LNCaP clone FGC (cell line): ENCODE measurements around the gene GABRG3.

ENCODE experiments used
- DNase-seq: peaks from one replicate; pipeline ENCODE4 v3.0.0-alpha.2; 2011; ENCODE audit warnings: low read depth
- H3K4me3 ChIP-seq: 2 replicates; pipeline ENCODE4 v1.5.1; 2011; ENCODE audit warnings: mild to moderate bottlenecking, low read depth, low read length, control low read depth
- CTCF ChIP-seq: IDR thresholded peaks from 2 replicates; pipeline ENCODE4 v1.5.1; 2012; ENCODE audit warnings: mild to moderate bottlenecking; ENCODE audit not compliant: control insufficient read depth, insufficient read depth; ENCODE audit errors: extremely low read depth

The GABRG3 gene

GRCh38 chr15:27570746-27571145 is 599.8 kb downstream of the GABRG3 start:
- DNase-seq, result no peak
- no peak overlapping the region for H3K4me3 ChIP-seq
- TF ChIP-seq CTCF, result no peak

- DNase-seq, result no peak
- H3K4me3 ChIP-seq, result no peak overlapping the region
- TF ChIP-seq CTCF, result no peak
Observed at GRCh38 chr15:27573805-27574485, 603.0 kb downstream of the GABRG3 start.

GRCh38 chr15:27574541-27575054 is 603.6 kb downstream of the GABRG3 start:
- DNase-seq, result no peak
- no peak for TF ChIP-seq CTCF

GRCh38 chr15:27575521-27575920 is 604.5 kb downstream of the GABRG3 start:
- H3K4me3 ChIP-seq, result no peak overlapping the region
- TF ChIP-seq CTCF, result no peak
- no peak for DNase-seq

More at GRCh38 chr15:27574541-27575054, 603.6 kb downstream of the GABRG3 start:
- no peak overlapping the region for H3K4me3 ChIP-seq

GRCh38 chr15:27576576-27576975 is 605.6 kb downstream of the GABRG3 start:
- TF ChIP-seq CTCF, result no peak
- H3K4me3 ChIP-seq, result no peak overlapping the region
- DNase-seq, result no peak

- no peak overlapping the region for H3K4me3 ChIP-seq
- TF ChIP-seq CTCF, result no peak
- no peak for DNase-seq
Observed at GRCh38 chr15:27579738-27580137, 608.8 kb downstream of the GABRG3 start.
